HG03520 (cell line): Measurements from ENCODE around the gene HOXA2.

Source experiments
- ATAC-seq: cut with Tn5 transposase; IDR thresholded peaks from one replicate; pipeline ENCODE4 v1.9.1; 2021; ENCODE audit warnings: mild to moderate bottlenecking, moderate library complexity; ENCODE audit not compliant: unreplicated experiment

The HOXA2 gene

DNA sequence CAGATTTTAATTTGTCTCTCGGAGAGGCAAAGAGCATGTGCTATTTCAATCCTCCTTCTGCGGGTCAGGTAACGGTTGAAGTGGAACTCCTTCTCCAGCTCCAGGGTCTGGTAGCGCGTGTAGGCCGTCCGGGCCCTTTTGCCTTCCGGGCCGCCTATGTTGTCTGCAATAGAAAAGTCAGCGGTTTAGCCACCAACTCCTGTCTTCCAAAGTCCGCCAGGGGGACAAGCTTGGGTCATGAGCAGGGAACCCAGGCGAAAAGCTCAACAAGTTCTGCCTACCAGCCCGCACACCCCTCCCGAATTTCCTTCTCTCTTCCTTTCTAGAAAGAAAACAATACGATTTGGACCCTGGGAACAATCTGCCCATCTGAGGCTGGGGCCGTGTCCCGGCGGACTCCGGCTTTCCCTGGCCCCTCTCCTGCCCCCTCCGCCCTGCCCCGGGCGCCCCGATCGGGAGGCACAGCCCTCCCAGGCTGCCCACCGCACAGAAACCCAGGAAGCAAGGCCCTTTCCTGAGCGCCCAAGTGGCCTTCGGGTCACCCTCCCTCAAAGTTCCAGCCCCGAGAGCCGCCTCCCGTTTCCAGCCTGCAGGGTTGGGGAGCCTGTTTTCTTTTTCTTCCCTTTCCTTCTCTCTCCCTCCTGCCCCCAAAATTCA is 39.6 kb upstream of the HOXA2 start:
- ATAC-seq: no peak

DNA sequence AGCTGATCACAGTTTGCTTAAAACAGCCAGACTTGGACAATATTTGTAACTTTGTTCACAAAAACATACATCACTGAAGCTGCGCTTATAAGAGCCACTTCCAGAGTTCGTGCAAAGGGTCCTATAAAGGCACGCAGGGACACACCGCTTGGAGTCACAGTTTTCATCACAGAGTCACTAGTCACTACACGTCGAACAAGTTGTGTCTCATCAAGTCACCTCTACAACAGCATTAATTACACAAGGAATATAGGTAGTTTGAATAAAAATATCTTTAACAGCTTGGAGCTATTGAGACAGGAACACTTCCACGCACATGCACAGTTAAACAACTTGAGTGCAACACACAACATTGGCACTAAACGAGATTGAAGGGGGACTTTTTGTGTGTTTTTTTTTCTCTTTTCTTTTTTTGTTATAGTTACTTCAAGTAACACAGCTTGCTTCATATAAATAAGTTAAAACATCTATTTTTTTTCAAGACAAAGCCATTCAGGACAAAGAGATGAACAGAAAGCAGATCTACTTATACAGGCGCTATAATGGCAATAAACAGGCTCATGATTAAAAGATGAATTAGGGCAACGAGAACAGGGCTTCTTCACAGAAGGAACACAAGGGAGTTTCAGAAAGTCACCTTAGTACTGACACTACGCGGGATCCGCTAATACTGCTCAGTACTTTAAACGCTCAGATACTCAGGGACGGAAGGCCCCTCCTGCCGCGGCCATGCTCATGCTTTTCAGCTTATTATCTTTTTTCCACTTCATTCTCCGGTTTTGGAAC is 38.8 kb upstream of the HOXA2 start:
- no peak for ATAC-seq

DNA sequence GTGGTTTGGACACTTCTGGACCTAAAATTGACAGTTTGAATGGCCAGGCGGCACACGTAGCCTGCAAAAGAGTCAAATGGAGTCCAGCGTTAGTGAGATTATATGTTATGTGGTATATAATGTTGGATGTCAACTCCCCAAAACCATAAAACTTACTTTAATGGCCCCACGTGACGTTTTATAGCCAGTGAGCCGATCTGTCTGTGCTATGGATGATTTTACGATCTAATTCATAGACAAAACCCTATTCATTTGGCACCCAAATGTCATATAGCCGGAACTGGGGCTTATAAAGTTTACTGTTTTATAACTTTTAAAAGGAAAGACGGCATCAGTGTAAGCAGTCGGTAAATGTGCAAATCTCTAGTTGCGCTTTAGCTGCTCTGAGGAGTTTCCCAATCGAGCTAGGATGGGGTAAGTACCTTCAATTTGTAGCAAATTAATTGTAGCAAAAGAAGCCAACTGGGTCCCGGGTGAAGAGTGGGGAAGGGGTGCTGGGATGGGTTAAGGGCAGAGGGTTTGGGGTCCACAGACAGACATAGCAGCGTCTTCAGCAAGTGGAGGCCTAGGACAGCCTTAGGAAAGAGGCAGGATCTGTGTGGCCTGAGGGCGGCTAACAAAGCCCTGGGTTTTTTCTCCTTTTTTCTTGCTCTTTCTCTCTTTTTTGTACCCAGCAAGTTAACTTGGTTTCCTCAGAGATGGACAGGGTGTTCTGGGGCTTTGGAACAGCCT is 37.8 kb upstream of the HOXA2 start:
- ATAC-seq: no peak

DNA sequence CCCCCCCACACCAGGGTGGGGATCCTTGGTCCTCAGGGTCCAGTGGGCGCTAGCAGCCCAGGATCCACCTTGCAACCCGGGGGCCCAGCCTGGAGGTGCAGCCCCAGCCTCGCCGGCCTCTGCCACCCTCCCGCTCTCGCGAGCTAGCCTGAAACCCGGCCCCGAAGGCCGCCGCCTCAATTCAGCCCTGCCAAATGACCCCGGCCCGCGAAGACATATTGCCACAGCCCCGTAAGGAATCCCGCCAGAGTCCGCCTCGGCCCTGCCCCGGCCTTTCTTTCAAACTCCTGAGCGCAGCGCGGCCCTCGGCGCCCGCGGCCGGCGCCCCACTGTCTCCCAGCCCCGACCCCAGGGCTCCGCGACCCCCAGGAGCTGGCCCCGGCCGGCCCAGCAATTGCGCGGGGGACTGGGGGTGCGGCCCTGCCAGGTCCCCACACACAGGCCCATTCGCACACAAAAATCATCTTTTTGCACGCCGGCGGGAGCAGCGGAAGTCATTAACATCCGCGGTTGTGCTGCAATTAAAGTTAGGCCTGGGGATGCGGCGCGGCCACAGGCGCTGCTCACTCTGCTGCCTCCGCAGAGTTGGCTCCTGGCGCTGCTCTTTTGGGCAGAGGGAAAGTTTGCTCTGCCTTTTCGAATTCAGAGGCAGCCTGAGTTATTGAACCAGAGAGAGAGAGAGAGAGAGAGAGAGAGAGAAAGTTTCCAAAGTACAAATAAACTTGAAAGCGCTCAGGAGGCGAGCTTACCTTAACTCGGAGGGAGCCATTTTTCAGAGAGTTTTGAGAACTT is 37.0 kb upstream of the HOXA2 start:
- no peak for ATAC-seq

DNA sequence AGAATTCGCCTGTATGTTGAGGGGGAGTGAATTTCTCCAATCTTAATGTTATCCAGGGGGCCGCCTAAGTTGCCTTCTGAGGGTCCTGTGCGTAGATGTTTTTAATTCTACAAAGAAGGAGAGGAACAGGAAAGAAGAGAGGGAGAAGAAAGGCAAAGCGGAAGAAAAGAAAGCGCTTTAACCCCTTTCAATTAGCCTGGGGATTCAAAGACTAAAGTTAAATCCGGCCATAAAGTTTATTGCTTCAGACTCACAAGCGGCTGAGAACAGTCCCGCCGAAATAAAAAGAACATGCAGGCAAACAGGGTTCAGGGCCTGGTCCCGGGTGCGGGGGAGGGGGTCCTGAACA is 36.5 kb upstream of the HOXA2 start:
- no peak for ATAC-seq

DNA sequence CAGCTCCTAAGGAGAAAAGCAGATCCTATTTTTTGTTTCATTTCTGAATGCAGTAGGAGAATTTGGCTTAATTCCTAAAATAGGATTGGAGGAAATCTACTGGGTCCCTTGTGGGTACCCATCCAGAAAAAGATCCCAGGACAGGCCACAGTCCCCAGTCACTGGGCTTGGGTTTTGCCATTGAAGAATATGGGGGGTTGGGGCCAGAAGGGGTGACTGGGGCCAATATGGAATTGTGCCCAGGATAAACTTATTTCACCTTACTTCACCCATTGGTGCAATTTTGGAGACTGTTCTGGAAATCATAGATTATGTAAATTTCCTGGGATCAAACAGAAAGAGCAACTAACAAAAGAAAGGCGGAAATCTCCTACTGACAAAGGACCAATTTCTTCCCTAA is 36.0 kb upstream of the HOXA2 start:
- no peak for ATAC-seq

DNA sequence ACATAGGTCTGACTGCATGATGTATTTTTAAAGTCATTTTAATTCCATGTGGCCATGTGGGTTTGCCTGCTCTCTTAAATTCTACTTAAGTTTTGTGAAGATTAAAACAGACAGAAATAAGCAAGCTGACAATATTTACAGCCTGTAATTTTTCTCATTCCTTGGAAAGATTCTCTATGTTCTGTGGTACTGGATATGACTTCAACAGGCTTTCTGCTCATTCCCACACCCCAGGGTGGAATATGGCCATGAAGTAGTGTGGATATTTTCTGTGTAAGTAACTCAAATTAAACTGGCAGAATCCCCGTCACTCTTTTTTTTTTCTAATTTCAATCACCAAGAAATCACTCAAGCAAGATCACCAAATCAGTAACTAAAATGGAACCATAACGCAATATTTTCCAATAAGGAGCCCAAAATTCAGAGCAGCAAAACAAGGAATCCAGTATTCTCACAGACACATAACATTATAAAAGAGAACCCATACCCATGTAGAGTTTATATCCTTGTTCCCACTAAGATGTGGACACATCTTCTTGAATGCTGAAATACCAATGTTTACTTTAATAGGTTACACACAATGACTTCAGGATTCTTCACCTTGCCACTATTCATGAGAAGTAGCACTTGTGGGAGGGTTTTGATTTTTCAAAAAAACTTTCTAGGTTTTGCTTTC is 35.3 kb upstream of the HOXA2 start:
- ATAC-seq: no peak

DNA sequence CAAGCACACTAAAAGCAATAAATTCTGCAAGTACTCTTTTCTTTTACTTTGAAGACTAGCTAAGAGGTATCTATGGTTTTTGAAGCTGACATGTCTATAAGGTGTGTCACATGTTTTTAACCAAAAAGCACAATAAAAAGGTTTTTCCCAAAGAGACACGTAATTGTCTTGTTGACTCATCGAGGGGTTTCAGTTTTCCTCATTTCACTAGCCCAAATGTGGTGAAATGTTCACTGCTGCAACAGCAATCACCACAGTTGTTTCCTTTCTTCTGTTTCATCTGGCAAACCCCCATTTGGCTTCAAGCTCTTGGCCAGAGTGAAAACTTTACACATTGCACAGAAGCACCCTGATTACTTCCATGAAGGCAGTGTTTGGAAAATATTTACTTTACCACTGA is 31.9 kb upstream of the HOXA2 start:
- no peak for ATAC-seq

DNA sequence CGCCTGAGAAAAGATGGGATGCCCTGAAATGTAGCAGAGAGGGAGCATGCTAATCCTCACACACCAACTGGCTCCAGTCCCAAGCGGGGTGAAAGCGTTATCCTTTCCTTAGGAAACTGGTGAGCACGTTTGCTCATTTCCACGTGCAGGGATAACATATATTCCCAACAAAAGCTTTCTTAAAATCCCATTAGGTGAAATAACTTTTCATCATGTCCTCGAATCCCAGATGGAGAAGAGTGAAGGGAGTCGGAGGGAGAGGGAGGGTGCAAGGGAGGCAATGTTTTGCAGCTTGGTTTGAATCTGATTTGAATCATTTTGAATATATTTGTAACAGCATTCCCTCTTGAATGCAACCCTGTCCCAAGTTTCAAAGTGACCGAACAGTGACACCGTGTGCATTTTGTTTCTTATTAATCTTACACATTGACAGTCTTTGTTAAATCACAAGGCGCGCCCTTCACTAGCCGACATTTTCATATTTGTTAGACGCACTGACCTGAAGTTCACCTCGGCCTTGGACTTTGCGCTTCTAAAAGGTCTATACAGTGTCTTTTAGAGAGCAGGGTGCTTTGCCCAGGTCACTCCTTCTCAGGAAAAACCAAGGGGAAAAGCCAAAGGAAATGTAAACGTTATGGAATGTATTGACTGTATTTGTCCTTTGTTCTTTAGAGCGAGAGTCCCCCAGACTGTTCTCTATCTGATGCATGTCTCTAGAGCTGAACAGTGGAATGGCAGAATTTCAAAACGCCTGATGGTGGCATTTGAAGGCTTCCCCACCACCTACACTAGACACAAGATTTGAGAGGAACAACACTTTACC is 31.1 kb upstream of the HOXA2 start:
- no peak for ATAC-seq

DNA sequence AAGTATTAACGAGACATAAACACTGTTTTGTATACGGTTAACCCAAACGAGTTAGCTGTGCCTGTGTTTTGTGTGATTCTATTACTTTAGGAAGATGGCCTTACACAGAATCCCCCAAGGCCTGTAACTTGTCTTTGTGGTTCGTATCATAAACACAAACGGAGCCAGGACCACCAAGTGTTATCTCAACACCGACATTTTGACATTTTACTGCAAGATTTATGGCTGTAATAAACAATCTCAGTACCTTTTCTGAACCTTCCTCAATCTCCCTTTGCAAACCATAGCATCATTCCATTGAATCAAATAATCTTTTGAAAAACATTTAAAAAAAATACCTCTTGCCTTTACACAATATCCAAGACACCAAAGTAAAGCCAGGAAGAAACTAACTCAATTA is 30.5 kb upstream of the HOXA2 start:
- no peak for ATAC-seq

DNA sequence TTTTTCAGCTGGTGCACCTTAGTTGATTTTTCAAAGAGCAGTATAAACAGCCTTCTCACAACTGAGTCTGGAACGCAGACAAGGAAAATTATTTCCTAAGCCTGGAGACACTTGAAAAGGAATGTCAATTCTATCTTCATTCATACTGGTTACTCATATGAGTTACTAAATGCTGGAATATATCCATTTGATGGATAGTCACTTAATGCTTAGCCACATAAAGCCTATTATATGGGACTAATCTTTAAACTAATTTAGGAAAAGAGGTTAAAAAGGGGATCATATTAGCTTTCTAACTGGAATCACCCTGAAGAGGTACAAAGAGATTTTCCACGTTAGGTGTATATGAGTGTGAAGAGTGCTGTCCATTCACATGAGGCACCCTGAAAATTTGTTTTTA is 29.7 kb upstream of the HOXA2 start:
- no peak for ATAC-seq

DNA sequence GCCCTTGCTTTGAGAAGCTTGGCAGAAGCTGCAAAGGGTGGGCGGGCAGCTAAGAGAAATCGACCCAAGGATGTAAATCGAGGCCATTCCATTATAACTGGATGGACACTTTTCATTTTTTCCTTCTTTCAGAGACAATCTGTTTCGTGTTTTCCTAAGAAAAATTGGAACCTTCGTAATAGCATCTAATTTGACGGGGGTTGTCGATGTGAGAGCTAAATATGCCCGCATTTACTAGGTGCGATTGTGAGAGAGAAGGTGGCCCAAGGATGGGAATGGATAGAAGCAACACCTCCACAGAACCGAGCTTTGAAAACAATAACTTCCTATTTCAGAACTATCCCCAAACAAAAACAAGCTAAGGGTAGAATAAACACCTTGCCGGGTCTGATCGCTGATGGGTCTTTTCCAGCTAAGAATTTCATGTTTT is 28.9 kb upstream of the HOXA2 start:
- ATAC-seq: no peak

DNA sequence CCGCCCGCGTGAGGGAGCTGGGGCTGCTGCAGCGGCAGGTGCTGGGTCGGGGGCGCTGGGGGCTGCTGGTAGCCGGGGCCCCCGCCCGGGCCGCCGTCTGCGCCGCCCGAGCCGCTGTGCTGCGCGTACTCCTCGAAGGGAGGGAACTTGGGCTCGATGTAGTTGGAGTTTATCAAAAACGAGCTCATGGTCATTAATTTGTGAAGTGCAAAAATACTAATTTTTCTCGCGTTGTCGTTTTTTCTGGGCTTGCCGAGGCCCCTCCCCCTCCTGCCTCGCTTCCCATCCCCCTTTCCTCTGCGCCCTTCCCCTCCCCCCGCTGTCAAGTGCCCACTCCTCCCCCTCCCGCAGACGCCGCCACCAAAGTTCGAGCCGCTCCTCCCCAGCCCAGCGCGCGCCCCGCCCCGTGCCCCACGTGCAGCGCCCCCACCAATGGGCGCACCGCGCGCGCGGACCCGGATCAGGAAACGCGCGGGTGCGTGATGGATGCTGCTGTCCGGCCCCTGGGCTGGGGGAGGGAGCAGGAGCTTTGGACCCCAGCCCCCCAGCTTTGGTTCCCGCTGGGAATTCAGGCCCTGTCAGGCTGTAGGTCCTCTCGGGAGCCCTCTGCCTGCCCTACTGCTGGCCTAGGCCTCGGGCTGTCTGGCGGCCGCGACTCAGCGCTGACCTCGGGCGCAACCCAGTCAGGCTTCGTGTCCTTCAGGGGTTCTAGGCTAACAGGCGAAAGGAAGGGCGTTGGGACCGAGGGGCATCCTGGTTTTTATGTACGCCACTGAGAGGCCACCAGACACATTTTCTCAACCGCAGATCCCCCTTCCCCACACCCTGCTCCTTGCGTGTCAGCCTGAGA is 28.3 kb upstream of the HOXA2 start, which contains the start of gene HOXA4:
Gene HOXA4 (minus strand): TSS at position 218 of the 850 bp plus-strand sequence. CDS start 24 bp downstream, at position 194.
- ATAC-seq: no peak

DNA sequence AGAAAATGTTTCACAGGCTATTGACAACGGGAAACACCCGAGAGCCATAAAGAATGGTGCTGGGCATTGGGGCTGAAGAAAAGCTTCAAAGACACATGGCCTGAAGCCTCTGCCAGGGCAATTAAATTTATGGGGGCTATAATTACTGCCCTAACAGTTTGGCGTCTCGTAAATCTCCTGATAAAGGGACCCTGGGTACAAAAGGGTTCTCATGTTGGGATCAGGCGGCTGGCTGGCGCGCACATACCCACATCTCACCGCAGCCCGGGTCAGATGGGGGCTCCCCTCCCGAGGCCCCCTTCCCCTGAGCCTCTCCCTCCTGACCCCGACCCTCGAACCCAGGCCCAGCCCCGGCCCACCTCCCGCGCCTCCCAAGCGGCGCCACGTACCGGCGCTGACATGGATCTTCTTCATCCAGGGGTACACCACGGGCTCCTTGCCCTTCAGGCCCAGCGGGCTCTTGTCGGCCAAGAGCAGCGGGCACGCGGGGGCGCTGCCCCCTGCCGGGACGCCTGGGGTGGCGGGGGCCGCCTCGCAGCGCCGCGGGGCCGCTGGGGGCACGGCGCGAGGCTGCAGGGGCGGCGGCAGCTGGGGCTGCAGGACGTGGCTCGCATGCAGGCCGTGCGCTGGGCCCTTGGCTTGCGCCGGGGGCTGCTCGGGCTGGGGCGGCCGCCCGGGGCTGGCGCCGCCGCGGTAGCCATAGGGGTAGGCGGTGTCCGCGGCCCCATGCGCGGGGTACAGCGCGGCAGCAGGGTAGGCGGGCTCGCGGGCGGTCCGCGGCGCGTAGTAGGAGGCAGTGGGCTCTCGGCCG is 27.5 kb upstream of the HOXA2 start:
- no peak for ATAC-seq

DNA sequence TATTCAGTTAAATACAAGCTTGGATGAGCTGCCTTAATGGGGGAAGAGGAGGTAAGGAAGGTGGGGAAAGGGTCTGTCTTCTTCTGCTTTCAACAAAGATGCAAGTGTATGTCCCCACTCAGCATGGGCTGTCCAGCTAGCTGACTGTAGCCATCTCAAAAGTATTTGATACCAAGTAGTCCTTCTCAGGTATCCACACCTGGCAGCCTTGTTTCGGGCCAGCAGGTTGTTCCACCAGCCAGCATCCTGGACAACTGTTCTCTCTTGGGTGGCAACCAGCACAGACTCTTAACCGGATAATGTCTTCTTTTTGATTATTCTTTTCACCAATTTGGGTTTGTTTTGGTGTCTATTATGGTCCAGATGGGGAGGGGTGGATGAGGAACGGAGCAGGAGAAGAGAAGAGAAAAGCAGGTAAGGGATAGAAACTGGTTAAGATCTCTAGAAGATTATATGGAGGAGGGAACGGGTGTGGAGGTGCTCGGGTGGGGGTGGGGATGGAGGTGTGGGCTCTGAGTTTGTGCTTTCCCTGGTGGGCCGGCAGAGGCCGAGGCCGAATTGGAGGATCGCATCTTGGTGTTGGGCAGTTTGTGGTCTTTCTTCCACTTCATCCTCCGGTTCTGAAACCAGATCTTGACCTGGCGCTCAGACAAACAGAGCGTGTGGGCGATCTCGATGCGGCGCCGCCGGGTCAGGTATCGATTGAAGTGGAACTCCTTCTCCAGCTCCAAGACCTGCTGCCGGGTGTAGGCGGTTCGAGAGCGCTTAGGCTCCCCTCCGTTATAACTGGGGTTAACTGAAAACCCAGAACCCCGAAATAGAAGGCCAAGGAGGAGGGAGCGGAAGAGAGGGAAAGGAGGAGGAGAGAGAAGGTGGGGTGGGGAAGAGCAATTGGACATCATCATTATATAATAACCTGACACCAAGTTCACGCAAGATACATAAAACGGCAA is 26.6 kb upstream of the HOXA2 start:
- ATAC-seq: no peak

DNA sequence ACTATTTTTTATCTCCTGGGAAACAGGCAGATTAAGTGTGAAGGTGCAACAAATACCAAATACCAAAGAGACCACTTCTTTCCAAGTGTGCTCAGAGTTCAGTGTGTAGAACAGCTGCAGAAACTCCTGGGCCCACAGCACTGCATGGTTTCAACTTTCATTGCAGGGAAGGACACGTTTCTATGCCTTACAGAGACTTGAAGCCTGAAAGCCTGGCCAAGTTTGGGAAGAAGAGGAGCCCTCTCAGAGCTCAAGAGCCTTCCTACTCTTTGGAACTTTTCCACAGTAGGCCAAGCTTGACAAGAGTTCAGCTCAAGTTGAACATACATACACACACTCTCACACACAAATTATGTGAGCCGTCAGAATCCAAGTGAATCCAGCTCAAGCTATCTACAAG is 25.6 kb upstream of the HOXA2 start:
- ATAC-seq: no peak
